Cerebellar cortex (tissue), 1 donor: ENCODE measurements around the gene INTS12.
"Not testable (repeated sequence)": the region's sequence is repeated elsewhere in the genome, so short reads cannot be mapped to it uniquely, and the experiment has no call there.

ENCODE experiments used
- DNase-seq: peaks from one replicate; pipeline ENCODE4 v3.0.0-alpha.2; 2015; ENCODE audit warnings: low spot score

Gene INTS12, protein sequence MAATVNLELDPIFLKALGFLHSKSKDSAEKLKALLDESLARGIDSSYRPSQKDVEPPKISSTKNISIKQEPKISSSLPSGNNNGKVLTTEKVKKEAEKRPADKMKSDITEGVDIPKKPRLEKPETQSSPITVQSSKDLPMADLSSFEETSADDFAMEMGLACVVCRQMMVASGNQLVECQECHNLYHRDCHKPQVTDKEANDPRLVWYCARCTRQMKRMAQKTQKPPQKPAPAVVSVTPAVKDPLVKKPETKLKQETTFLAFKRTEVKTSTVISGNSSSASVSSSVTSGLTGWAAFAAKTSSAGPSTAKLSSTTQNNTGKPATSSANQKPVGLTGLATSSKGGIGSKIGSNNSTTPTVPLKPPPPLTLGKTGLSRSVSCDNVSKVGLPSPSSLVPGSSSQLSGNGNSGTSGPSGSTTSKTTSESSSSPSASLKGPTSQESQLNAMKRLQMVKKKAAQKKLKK

DNA sequence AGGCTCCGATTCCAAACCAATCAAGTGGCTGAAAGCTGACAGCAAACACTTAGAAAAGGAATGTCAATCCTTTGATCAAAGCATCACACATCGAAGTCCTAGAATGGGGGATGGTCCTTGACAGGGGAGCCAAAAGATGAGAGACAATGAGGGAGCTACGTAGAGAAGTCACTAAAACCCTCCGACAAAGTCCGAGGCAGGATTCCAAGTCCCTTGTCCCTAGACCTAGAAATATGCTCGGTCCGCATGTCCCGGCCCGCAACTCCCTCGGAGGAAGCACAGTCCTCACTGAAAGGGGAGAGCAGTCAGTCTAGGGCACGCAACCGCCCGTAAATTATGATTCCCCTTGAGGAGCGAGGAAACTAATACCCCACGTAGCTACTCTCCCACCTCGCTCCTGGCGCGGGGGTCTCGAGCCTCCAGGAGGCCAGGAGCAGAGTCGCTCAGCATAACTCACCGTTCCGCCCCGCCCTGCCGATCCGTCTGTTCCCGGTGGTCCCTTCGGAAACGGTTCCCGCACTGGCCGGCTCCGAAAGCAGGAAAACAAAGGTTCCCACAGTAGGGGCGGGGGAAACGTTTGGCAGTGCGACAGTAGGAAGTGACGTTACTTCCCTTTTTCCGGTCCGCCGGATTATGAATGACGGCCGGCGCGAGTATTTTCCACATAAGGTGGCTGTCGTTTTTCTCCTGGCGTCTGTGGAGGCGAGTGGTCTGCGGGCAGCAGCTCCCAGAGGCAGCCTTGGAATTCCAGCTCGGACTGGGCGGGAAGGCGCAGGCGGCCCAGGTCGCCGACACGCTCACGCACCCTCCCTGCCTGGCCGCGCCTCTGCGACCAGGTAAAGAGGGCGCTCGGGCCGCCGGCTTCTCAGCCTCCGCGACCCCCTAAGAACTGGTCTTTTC, at the start of gene INTS12, which contains the start of gene GSTCD:
Gene INTS12 (minus strand): TSS at position 509 of the 900 bp plus-strand sequence. CDS start 8,684 bp downstream, outside the sequence.
Gene GSTCD (plus strand): TSS at position 604 of the 900 bp plus-strand sequence. CDS start 8,830 bp downstream, outside the sequence.
- peak; percentile 94 for DNase-seq

DNA sequence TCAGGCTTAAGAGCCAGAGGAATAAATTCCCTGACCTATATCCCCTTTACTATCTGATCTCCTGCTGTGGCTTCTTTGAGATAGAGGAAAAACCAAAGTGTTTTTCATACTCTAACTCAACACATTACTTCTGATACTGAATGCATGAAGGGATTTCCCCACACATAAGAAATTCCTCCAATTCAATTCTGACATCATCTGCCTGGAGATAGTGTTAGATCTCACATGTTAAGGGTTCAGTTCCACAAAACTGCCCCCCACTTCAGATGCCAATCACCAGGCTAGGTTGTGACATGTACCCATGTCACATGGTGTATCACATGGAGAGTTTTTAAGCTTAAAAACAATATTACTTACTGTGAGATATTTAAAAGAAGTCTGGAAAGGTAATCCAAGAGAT, 46.9 kb upstream of the INTS12 start:
- DNase-seq: no peak

DNA sequence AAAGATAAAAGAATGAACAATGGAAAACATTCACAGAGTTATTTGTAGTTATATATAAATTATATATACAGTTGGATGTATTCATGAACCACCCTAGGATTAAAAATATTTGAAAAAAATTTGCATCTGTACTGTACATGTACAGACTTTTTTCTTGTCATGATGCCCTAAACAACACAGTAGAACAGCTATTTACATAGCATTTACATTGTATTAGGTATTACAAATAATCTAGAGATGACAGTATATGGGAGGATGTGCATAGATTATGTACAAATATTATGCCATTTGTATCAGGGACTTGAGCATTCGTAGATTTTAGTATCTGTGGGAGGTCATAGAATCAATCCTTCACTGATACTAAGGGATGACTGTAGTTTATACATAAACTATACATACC, 44.9 kb upstream of the INTS12 start:
- DNase-seq: no peak

DNA sequence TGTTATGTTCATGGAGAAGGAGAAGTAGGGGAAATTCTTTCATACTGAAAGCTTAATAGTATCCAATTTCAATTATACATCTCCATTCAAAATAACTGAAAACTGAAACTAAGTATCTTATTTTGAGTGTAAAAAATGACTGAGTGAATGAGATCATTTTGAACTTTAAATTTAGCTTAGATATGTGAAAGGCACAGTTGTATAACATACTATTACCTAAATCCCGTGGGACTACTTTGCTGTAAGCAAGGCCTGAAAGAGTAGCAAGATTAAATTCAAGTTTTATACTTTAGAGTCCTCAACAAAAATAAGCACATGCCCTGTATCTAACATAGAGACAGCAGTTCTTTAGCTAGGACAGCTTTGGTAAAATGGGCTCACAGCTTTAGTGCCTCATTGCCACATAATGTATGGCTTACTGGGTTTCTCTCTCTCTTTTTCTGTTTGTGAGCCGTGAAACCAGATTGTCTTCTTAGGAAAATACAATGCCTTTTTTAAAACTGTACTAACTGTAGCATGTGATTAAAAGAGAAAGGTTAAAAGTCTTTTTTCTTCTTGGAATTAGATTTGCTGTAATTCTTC, 43.3 kb upstream of the INTS12 start:
- no peak for DNase-seq

DNA sequence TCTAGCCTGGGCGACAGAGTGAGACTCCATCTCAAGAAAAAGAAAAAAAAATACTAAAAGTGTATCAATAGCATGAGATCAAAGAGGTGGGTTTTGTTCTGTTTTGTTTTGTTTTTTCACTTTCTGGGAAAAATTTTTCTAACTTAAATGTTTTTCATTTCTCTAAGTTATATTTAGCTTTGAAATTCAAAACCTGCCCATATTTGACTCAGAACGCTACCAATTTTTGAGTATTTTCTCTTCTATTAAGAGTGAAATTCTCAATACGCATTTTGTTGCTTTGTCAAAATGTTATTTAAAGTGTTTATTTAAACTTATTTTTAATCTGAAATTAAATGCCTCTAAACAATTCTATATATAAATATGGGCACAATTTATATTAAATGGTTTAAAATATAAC, 39.7 kb upstream of the INTS12 start:
- no peak for DNase-seq

DNA sequence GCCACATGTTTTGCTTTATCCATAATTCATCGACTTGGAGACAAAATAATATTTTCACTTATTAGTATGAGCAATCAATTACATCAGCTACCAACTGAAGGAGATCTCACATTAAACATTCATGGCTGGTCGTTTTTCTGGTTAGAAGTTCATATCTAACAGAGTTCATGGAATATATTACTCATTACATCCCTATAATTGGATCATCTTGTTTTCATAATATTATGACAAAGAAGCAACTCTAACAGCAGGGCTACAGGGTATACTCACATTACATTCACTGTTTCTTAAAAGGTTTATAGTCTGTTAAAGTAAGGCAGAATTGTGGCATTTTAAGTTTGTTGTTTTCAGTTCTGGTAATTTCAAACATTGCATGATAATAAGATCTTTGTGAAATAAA, 33.1 kb upstream of the INTS12 start:
- no peak for DNase-seq

DNA sequence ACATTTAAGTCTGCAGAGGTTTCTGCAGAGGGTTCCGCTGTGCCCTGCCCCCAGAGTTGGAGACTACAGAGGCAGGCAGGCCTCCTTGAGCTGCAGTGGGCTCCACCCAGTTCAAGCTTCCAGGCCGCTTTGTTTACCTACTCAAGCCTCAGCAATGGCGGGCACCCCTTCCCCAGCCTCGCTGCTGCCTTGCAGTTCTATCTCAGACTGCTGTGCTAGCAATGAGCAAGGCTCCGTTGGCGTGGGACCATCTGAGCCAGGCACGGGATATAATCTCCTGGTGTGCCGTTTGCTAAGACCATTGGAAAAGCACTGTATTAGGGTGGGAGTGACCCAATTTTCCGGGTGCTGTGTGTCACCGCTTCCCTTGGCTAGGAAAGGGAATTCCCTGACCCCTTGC, 26.7 kb upstream of the INTS12 start:
- not testable (repeated sequence) for DNase-seq

DNA sequence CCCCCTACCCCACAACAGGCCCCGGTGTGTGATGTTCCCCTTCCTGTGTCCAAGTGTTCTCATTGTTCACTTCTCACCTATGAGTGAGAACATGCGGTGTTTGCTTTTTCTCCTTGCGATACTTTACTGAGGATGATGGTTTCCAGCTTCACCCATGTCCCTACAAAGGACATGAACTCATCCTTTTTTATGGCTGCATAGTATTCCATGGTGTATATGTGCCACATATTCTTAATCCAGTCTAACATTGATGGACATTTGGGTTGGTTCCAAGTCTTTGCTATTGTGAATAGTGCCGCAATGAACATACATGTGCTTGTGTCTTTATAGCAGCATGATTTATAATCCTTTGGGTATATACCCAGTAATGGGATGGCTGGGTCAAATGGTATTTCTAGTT, 21.4 kb upstream of the INTS12 start:
- not testable (repeated sequence) for DNase-seq

DNA sequence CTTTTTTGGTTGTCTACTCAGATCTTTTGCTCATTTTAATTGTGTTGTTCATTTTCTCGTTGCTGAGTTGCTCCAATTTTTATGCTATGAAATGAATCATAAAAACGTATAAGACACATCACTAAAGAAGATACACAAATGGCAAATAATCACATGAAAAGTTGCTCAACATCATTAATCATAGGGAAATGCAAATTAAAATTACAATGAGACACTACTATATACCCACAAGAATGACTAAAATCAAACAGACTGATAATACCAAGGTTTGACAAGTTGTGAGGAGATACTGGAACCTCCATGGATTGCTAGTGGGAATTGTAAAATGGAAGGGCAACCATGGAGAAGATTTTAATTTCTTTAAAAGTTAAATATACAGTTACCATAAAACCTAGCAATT, 17.1 kb upstream of the INTS12 start:
- no peak for DNase-seq

DNA sequence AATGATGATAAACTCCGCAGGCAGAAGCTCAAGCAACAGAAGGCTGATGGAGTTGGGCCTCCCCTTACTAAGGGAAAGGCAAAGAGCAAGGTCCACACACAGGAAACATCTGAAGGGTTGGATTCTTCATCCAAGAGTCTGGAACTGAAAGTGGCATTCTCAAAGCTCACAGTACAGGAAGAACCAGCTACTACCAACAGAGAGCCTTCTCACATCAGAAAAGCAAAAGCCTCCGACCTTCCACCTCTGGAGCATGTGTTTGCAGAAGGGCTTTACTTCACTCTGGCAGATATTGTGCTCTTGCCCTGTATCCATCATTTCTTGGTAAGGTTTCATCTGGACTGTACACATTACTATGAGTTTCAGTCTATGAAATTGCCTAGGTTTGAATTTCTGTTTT, 10.7 kb upstream of the INTS12 start:
- no peak for DNase-seq

DNA sequence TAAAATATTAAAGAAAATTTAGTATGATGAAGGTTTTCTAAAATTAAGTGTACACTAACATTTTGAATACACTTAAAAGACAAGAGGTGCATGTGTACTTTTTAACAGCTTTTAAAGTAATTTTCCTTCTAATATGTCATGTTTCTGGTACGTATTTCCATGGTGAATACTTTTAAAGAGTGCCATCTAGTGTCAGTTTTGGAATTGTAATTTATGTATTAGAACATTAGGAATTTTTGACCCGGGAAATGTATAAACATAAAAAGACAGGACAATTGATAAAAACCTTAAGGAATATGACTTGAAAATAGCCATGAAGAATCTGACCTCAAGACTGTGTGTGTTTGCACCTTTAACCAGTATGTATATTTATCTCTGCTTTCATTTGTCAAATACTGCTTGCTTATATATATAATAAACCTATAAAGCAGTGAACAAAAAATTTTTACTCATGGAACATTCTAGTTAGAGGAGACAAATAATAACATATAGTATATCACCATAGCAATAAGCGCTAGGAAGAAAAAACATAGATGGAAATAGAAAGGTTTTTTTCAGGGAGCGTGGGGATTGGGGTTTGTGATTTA, 7.3 kb upstream of the INTS12 start:
- peak; percentile 59 for DNase-seq

DNA sequence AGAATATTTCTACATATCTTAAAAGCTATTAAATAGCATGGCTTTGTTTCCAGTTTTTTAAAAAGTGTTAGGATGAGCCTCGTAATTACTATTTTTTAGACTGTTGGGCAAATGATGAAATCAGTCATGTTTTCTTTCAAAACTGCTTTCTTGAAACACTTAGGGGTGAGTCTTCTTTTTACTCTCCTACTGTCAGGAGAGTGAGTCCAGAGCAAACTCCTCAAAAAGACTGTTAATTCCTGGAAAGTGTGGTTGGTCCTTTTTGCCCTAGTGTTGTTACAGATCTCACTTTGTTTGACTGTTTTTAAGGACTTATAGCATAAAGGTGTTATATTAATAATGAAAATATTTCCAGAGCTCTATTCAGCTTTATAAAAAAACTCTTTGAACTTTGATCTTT, 6.4 kb upstream of the INTS12 start:
- no peak for DNase-seq

DNA sequence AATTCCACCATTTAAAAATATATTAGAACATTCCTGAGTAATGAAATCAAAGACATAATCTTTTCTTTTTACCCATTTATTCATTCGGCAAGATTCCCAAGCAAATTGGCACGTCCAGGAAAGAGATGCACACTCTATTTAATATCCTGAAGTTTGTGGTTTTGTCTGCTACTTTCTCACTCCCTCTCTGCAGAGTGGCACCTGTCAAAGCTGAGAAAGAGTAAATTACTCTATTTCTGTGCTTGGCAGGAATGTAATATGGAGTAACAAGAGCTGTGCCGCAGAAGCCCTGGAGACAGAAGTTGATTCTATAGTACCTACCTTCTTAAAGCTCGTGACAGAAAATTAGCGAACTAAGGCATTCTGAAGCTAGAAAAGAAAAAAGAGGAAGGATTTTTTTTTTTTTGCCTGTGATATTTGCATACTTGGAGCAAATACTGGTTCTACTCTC, 5.6 kb upstream of the INTS12 start:
- DNase-seq: no peak

DNA sequence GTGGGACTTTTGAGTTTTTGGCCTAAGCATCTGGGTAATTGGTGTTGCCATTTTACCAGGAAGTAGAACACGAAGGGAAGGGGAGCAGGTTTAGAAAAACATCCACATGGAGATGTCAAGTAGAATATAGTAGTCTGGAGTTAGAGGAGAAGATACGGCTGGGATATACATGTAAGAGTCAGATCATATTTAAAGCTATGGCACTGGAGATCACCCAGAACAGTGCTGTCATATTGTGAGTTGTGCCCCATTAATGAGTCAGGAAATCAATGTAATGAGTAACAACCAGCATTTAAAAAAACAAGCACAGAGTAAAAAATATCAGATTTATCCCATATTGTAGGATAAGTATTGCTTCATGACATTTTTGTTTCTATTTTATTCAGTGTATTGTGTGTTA, 4.3 kb upstream of the INTS12 start:
- no peak for DNase-seq

DNA sequence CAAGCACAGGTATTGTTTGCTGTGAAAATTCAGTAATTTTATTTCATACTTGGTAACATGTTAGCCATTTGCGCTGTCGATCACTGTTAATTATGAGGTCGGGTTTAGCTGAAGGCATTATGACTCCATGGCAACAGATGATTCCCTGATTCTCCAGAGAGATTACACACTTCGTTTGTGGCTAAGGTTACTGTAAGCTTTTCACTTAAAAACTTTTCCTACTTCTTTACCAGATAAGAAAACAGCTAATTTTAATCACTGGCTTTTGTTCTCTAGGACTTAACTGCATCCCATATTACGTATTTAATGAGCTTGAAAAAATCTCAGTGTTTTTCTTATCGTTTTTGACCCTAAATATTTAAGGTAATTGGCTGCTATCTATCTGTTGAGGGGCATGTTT, 2.2 kb upstream of the INTS12 start:
- DNase-seq: no peak

DNA sequence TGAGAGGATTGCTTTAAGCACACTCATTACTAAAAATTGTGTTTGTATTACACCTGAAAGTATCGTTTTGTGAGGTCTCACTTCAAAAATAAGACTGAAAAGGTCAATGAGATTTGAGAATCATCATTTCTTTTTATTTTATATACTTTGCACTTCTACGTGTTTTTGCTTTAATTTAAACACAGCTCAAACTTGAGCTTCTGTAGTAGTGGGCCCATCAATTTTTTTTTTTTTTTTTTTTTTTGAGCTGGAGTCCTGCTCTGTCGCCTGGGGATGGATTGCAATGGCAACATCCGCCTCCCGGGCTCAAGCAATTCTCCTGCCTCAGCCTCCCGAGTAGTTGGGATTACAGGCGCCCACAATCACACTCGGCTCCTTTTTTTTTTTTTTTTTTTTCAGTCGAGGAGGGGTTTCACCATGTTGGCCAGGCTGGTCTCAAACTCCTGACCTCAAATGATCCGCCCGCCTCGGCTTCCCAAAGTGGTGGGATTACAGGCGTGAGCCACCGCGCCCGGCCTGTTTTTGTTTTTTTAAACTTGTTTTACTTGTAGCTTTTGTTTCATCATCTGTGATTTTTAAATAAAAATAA, 1.6 kb upstream of the INTS12 start:
- DNase-seq: no peak

DNA sequence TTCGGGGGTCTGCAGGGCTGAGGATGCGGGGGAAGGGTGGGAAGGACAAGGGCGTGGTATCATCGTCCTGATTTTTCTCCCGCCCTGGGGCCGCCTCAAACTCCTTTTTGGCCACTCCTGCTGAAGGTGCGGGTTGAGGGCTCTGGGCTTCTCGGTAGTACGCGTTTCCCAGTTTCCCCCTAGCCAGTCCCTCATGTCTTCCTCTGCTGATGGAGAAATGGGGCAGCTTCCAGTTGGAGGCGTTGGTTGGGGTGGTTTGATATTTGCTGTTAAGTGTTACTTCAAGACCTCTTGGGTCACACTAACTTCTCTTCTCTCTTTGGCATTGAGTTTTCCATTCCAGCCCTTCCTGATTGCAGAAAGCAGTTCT, 577 bp upstream of the INTS12 start:
- peak; percentile 36 for DNase-seq

DNA sequence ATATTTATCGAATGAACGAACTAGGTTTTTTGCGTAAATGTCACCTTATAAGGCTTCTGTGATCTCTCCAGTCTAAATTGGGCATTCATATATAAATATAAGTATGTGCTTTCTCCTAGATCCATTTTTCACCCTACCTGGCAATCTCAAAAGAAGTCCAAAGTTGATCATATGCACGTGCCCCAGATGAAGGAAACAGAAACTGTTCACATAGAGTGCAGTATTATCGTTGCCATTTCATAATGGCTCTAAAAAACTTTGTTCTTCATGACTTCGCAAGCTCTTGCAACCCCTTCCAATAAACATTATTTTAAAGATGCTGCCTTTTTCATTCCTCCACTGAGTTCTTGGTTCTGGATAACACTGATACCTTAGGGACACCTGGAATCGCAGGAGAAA, 708 bp downstream of the INTS12 start:
- DNase-seq: no peak

DNA sequence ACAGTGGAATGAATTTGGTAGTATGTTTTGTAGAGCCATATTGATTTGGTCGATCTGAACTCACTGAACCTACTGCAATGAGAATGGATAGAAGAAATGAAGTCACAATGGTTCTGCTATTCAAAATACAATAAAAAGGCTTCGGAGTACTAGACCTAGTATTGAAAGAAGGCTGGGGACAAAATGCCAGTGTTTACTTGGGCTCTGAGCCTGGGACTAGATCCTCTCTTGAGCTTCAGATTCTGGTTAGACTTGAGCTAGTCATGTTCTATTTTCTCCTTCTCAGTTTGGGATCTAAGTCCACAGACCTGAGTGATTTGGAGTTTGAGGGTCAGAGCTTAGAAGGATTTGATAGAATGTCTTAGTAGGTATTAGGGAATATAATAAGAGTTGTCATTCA, 9.9 kb downstream of the INTS12 start:
- DNase-seq: no peak

DNA sequence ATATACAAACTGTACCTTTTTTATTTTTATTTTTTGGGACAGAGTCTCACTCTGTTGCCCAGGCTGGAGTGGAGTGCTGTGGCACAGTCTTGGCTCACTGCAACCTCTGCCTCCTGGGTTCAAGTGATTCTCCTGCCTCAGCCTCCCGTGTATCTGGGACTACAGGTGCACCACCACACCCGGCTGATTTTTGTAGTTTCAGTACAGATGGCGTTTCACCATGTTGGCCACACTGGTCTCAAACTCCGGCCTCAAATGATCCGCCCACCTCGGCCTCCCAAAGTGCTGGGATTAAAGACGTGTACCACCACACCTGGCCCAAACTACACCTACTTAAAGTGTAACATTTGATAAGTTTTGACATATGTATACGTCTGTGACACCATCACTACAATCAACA, 12.7 kb downstream of the INTS12 start:
- not testable (repeated sequence) for DNase-seq

DNA sequence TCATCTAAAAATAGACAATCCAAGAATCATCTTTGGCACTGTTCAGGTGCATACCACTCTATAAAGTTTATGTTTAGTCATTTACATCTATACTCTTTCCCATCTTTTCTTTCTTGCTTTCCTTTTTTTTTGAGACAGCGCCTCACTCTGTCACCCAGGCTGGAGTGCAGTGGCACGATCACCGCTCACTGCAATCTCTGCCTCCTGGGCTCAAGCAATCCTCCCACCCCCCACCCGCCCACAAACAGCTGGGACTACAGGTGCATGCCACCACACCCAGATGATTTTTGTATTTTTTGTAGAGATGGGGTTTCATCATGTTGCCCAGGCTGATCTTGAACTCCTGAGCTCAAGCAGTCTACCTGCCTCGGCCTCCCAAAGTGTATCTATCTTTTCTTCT, 13.7 kb downstream of the INTS12 start:
- DNase-seq: not testable (repeated sequence)

DNA sequence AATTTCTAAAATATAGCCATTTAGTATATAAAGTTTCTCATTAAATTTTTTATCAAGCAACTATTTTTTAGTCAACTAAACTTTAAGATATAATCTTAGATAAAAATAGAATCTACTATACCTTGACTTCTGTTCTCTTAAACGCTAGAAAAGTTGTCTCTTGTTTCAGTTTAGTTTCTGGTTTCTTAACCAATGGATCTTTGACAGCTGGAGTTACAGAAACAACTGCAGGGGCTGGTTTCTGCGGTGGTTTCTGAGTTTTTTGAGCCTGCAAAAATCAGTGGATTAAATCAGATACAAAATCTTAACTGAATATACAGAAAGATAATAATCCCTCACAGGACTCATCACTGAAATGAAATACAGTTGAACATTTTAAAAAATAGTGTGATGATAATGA, 21.9 kb downstream of the INTS12 start:
- DNase-seq: no peak
